HEK293 (cell line): ENCODE data around the gene PDE4D.

ENCODE experiments used
- CTCF ChIA-PET: fragments of 350-600 bp; formaldehyde crosslinking; extraction: SDS; loops from one replicate; lab custom pipeline; 2021; ENCODE audit warnings: antibody characterized with exemption; lab: Yijun Ruan, JAX
- POLR2A ChIA-PET: fragments of 300-600 bp; formaldehyde crosslinking; extraction: SDS; loops from one replicate; lab custom pipeline; 2020; ENCODE audit warnings: antibody characterized with exemption, inconsistent platforms; lab: Yijun Ruan, JAX
- H3K27ac ChIP-seq: fragments of 200-500 bp; sonication (Bioruptor generic); 2 replicates; pipeline ENCODE4 v1.5.1; 2014; ENCODE audit warnings: low read depth, low read length, control low read depth, inconsistent platforms; ENCODE audit errors: extremely low read depth
- H3K36me3 ChIP-seq, 2 experiments: fragments of 200-500 bp in 1 of 2; sonication (Bioruptor generic) in 1 of 2; 1 replicate in 1 of 2; 2 replicates in 1 of 2; pipeline ENCODE4 v1.5.1; 2014 to 2017; ENCODE audit warnings: inconsistent platforms in 2 of 2, low read length in 2 of 2; ENCODE audit not compliant: control insufficient read depth in 2 of 2, insufficient read depth in 1 of 2
- H3K4me1 ChIP-seq: fragments of 200-500 bp; sonication (Bioruptor generic); 2 replicates; pipeline ENCODE4 v1.5.1; 2014; ENCODE audit warnings: mild to moderate bottlenecking, low read length, inconsistent platforms; ENCODE audit not compliant: control insufficient read depth, insufficient read depth
- H3K4me3 ChIP-seq: 2 replicates; pipeline ENCODE4 v1.5.1; 2011; ENCODE audit warnings: low read depth, mild to moderate bottlenecking, control low read depth, low read length, moderate library complexity
- H3K9me3 ChIP-seq: fragments of 200-500 bp; sonication (Bioruptor generic); 2 replicates; pipeline ENCODE4 v1.5.1; 2014; ENCODE audit warnings: low read depth, low read length, inconsistent platforms; ENCODE audit not compliant: control insufficient read depth, insufficient read depth
- BCL6B ChIP-seq: fragments of 450-650 bp; formaldehyde crosslinking; IDR thresholded peaks from 2 replicates; pipeline ENCODE4 v1.5.1; 2017; ENCODE audit warnings: missing biosample characterization, missing genetic modification characterization
- FEZF1 ChIP-seq: fragments of 450-650 bp; formaldehyde crosslinking; IDR thresholded peaks from 2 replicates; pipeline ENCODE4 v1.5.1; 2016; ENCODE audit warnings: missing biosample characterization, missing genetic modification characterization
- GLI2 ChIP-seq: fragments of 450-650 bp; formaldehyde crosslinking; IDR thresholded peaks from 2 replicates; pipeline ENCODE4; 2017; ENCODE audit warnings: missing biosample characterization, missing genetic modification characterization, low read depth, borderline replicate concordance
- HIC1 ChIP-seq: fragments of 450-650 bp; formaldehyde crosslinking; IDR thresholded peaks from 2 replicates; pipeline ENCODE4 v1.5.1; 2016; ENCODE audit warnings: missing biosample characterization, missing genetic modification characterization
- KLF10 ChIP-seq: fragments of 450-650 bp; IDR thresholded peaks from 2 replicates; pipeline ENCODE4 v1.5.1; 2018; ENCODE audit warnings: missing biosample characterization, mild to moderate bottlenecking, missing genetic modification characterization
- KLF7 ChIP-seq: fragments of 450-650 bp; formaldehyde crosslinking; IDR thresholded peaks from 2 replicates; pipeline ENCODE4 v1.5.1; 2016; ENCODE audit warnings: missing biosample characterization, missing genetic modification characterization, borderline replicate concordance
- MYNN ChIP-seq: fragments of 450-650 bp; formaldehyde crosslinking; IDR thresholded peaks from 2 replicates; pipeline ENCODE4 v1.5.1; 2016; ENCODE audit warnings: missing biosample characterization, missing genetic modification characterization, borderline replicate concordance
- PATZ1 ChIP-seq: fragments of 450-650 bp; formaldehyde crosslinking; IDR thresholded peaks from 2 replicates; pipeline ENCODE4 v1.5.1; 2016; ENCODE audit warnings: missing biosample characterization, missing genetic modification characterization
- SALL2 ChIP-seq: fragments of 450-650 bp; formaldehyde crosslinking; IDR thresholded peaks from 2 replicates; pipeline ENCODE4 v1.5.0; 2017; ENCODE audit warnings: missing biosample characterization, mild to moderate bottlenecking, missing genetic modification characterization, borderline replicate concordance
- SP3 ChIP-seq: fragments of 450-650 bp; formaldehyde crosslinking; IDR thresholded peaks from 2 replicates; pipeline ENCODE4 v1.5.1; 2016; ENCODE audit warnings: missing biosample characterization, missing genetic modification characterization
- ZBTB11 ChIP-seq: fragments of 450-650 bp; formaldehyde crosslinking; conservative IDR thresholded peaks from 2 replicates; pipeline ENCODE4 v1.5.1; 2016; ENCODE audit warnings: low read depth, missing biosample characterization, missing genetic modification characterization
- ZBTB21 ChIP-seq: fragments of 450-650 bp; formaldehyde crosslinking; IDR thresholded peaks from 2 replicates; pipeline ENCODE4 v1.5.1; 2017; ENCODE audit warnings: missing biosample characterization, missing genetic modification characterization
- ZNF121 ChIP-seq: fragments of 450-650 bp; formaldehyde crosslinking; IDR thresholded peaks from 2 replicates; pipeline ENCODE4 v1.5.1; 2016; ENCODE audit warnings: missing biosample characterization, missing genetic modification characterization
- ZNF175 ChIP-seq: fragments of 450-650 bp; formaldehyde crosslinking; IDR thresholded peaks from 2 replicates; pipeline ENCODE4 v1.5.1; 2016; ENCODE audit warnings: missing biosample characterization, missing genetic modification characterization
- ZNF19 ChIP-seq: fragments of 450-650 bp; formaldehyde crosslinking; IDR thresholded peaks from 2 replicates; pipeline ENCODE4; 2016; ENCODE audit warnings: missing biosample characterization, missing genetic modification characterization, low read depth
- ZNF2 ChIP-seq: fragments of 450-650 bp; formaldehyde crosslinking; IDR thresholded peaks from 2 replicates; pipeline ENCODE4 v1.5.1; 2016; ENCODE audit warnings: missing biosample characterization, missing genetic modification characterization
- ZNF26 ChIP-seq: fragments of 450-650 bp; formaldehyde crosslinking; IDR thresholded peaks from 2 replicates; pipeline ENCODE4 v1.5.1; 2016; ENCODE audit warnings: missing biosample characterization, missing genetic modification characterization
- ZNF335 ChIP-seq: fragments of 450-650 bp; formaldehyde crosslinking; conservative IDR thresholded peaks from 2 replicates; pipeline ENCODE4 v1.5.1; 2016; ENCODE audit warnings: missing biosample characterization, missing genetic modification characterization
- ZNF394 ChIP-seq: fragments of 450-650 bp; formaldehyde crosslinking; IDR thresholded peaks from 2 replicates; pipeline ENCODE4 v1.5.1; 2016; ENCODE audit warnings: missing biosample characterization, missing genetic modification characterization, mild to moderate bottlenecking, moderate library complexity, borderline replicate concordance
- ZNF610 ChIP-seq: fragments of 450-650 bp; formaldehyde crosslinking; IDR thresholded peaks from 2 replicates; pipeline ENCODE4 v1.5.1; 2016; ENCODE audit warnings: missing biosample characterization, missing genetic modification characterization, borderline replicate concordance
- ZNF654 ChIP-seq: fragments of 450-650 bp; formaldehyde crosslinking; IDR thresholded peaks from 2 replicates; pipeline ENCODE4 v1.5.1; 2016; ENCODE audit warnings: low read depth, missing biosample characterization, missing genetic modification characterization
- ZNF747 ChIP-seq: fragments of 450-650 bp; formaldehyde crosslinking; IDR thresholded peaks from 2 replicates; pipeline ENCODE4 v1.5.1; 2016; ENCODE audit warnings: missing biosample characterization, missing genetic modification characterization
- ZNF776 ChIP-seq: fragments of 450-650 bp; formaldehyde crosslinking; IDR thresholded peaks from 2 replicates; pipeline ENCODE4 v1.5.0; 2017; ENCODE audit warnings: missing biosample characterization, missing genetic modification characterization, borderline replicate concordance

Gene PDE4D

GRCh38 chr5:59035681-59036080 is 857.8 kb downstream of the PDE4D start:
- Histone ChIP-seq H3K9me3 (no peaks in the 10 kb centered on the region), H3K4me3 (no peak overlapping the region), H3K4me1 (peaks cover 23% of the 10 kb centered on the region), H3K36me3 (no peaks in the 10 kb centered on the region), H3K27ac (no peak overlapping the region)
- ChIA-PET CTCF (interaction anchor here (0.5 to 3.0 kb wide), 10 partner anchors 9 to 644 kb away, joined by 3 to 29 read pairs (median 4); no protein-coding TSS in a partner anchor), POLR2A (no interaction called here)
- TF ChIP-seq ZNF121 (no peak), ZNF2 (no peak), ZNF335 (tag by site-specific recombination) (no peak), ZBTB11 (tag by site-specific recombination) (no peak), ZNF747 (tag by site-specific recombination) (no peak), ZNF394 (tag by site-specific recombination) (no peak), ZNF776 (tag by site-specific recombination) (no peak), ZNF175 (tag by site-specific recombination) (no peak), ZNF610 (tag by site-specific recombination) (no peak), ZNF26 (tag by site-specific recombination) (no peak), HIC1 (tag by site-specific recombination) (no peak), SALL2 (tag by site-specific recombination) (no peak)

GRCh38 chr5:59034498-59035186 is 858.9 kb downstream of the PDE4D start:
- Histone ChIP-seq H3K36me3 (no peaks in the 10 kb centered on the region), H3K9me3 (no peaks in the 10 kb centered on the region; the same call in 1 of the 2 replicates), H3K4me3 (no peak overlapping the region), H3K27ac (no peak overlapping the region), H3K4me1 (peaks cover 18% of the 10 kb centered on the region)
- POLR2A ChIA-PET = no interaction called here
- CTCF ChIA-PET = interaction anchor here (0.5 to 3.0 kb wide), 22 partner anchors 10 to 645 kb away, joined by 3 to 29 read pairs (median 3); no protein-coding TSS in a partner anchor
- TF ChIP-seq FEZF1 (tag by site-specific recombination) = peak; percentile 15; the same call in 1 of the 2 replicates
- TF ChIP-seq BCL6B (tag by site-specific recombination) = no peak
- TF ChIP-seq SP3 (tag by site-specific recombination) = no peak
- TF ChIP-seq GLI2 (tag by site-specific recombination) = no peak
- no peak for TF ChIP-seq ZNF19 (tag by site-specific recombination)
- TF ChIP-seq ZNF2 = peak; percentile 56; the same call in 1 of the 2 replicates
- TF ChIP-seq ZNF654 (tag by site-specific recombination) = peak; percentile 59
- no peak for TF ChIP-seq MYNN (tag by site-specific recombination)
- TF ChIP-seq KLF7 (tag by site-specific recombination) = no peak
- TF ChIP-seq PATZ1 (tag by site-specific recombination) = no peak
- no peak for TF ChIP-seq ZBTB21 (tag by site-specific recombination)
- 0 out of 2 replicates have a peak, but pooled peaks have one; percentile 15 for TF ChIP-seq KLF10 (tag by site-specific recombination)
